ENCODE measurements around the gene PLCE1. TPM values are rescaled to one million over a fixed set of nuclear protein-coding genes. Genes with fewer than 3 reads are reported as not detected.

The PLCE1 gene
- total RNA-seq, 2 donors from 2014 or later: 22.5 to 28.1 TPM

- Histone ChIP-seq H3K36me3 (no peaks in the 10 kb centered on the region), H3K27ac (peak overlapping the region; percentile 62 to 86), H3K4me3 (no peak overlapping the region), H3K27me3 (no peaks in the 10 kb centered on the region), H3K9me3 (no peaks in the 10 kb centered on the region), H3K4me1 (peaks cover 0 to 41% of the 10 kb centered on the region in 2 donors)
- no peak for TF ChIP-seq CTCF (IDR thresholded peaks at IDR 0.05)
- DNase-seq (ENCODE audit: low spot score): no peak
These were observed 7.1 kb downstream of the PLCE1 start for GRCh38 chr10:94000638-94001415.

- no peak for TF ChIP-seq CTCF (IDR thresholded peaks at IDR 0.05)
- no peaks in the 10 kb centered on the region for H3K36me3 ChIP-seq
- H3K4me1 ChIP-seq: peaks cover 0 to 38% of the 10 kb centered on the region in 2 donors
- no peaks in the 10 kb centered on the region for H3K9me3 ChIP-seq
- no peaks in the 10 kb centered on the region for H3K27me3 ChIP-seq
- no peak for DNase-seq (ENCODE audit: low spot score)
- peak overlapping the region in 1 of 2 donors; percentile 86 for H3K27ac ChIP-seq
- H3K4me3 ChIP-seq: no peak overlapping the region
These were observed 7.7 kb downstream of the PLCE1 start for GRCh38 chr10:94001416-94001810.

- no peak for TF ChIP-seq CTCF (IDR thresholded peaks at IDR 0.05)
- Histone ChIP-seq H3K27me3 (no peaks in the 10 kb centered on the region), H3K9me3 (no peaks in the 10 kb centered on the region), H3K4me3 (no peak overlapping the region), H3K4me1 (peaks cover 0 to 43% of the 10 kb centered on the region in 2 donors), H3K27ac (peak overlapping the region; percentile 8 to 86), H3K36me3 (no peaks in the 10 kb centered on the region)
- no peak for DNase-seq (ENCODE audit: low spot score)
These were observed 8.4 kb downstream of the PLCE1 start for GRCh38 chr10:94002156-94002555.

GRCh38 chr10:94003488-94003887, 9.8 kb downstream of the PLCE1 start:
- no peak for TF ChIP-seq CTCF (IDR thresholded peaks at IDR 0.05)
- Histone ChIP-seq H3K27ac (peak overlapping the region in 1 of 2 donors; percentile 86), H3K27me3 (no peaks in the 10 kb centered on the region), H3K4me3 (no peak overlapping the region), H3K9me3 (no peaks in the 10 kb centered on the region), H3K36me3 (no peaks in the 10 kb centered on the region), H3K4me1 (peaks cover 0 to 47% of the 10 kb centered on the region in 2 donors)
- DNase-seq (ENCODE audit: low spot score): no peak

- Histone ChIP-seq H3K36me3 (no peaks in the 10 kb centered on the region), H3K27me3 (no peaks in the 10 kb centered on the region), H3K27ac (peak overlapping the region in 1 of 2 donors; percentile 74), H3K9me3 (no peaks in the 10 kb centered on the region), H3K4me1 (peaks cover 0 to 36% of the 10 kb centered on the region in 2 donors), H3K4me3 (no peak overlapping the region)
- no peak for TF ChIP-seq CTCF (IDR thresholded peaks at IDR 0.05)
- no peak for DNase-seq (ENCODE audit: low spot score)
These were observed 11.3 kb downstream of the PLCE1 start for GRCh38 chr10:94005050-94005449.

Data from right atrium auricular region (tissue), 2 donors.